HS-5 (cell line): Measurements from ENCODE around the gene NLRP12.
"Not testable (repeated sequence)": the region's sequence is repeated elsewhere in the genome, so short reads cannot be mapped to it uniquely, and the experiment has no call there.

Source experiments
- DNase-seq: peaks from one replicate; pipeline ENCODE4 v3.0.0-alpha.2; 2012; ENCODE audit warnings: low read depth

Gene NLRP12

GRCh38 chr19:53775524-53775923 is 48.6 kb downstream of the NLRP12 start:
- no peak for DNase-seq

DNA sequence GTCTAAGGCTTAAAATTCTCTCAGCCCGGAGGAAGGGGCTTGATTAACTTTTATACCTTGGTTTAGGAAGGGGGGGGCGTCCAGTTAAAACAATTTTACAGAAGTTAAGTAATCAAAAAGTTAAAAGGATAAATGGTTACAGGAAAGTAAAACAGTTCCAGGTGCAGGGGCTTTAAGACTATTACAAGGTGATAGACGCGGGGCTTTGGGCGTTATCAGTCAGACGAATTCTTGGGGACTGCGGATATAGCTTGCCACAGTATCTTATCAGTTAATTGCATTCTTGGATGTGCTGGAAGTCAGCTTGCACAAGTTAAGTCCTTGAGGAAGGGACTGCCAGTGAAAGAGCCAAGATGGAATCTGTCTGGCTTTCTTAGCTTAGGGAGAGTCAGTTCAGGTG is 49.6 kb downstream of the NLRP12 start:
- DNase-seq = not testable (repeated sequence)

DNA sequence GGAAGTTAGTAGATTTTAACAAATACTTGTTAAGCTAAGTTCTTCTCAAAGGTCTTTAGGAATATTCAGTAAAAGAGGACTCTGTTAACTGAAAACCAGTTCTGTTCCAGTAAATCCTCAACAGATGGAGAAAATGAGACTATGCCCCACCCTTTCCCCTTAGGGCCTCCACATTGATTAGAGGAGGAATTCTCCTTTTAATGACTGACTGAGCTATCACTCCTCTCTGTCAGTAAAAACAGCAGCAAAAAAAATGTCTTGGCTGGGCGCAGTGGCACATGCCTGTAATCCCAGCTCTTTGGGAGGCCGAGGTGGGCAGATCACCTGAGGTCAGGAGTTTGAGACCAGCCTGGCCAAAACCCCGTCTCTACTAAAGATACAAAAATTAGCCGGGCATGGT is 50.1 kb downstream of the NLRP12 start:
- no peak for DNase-seq

- DNase-seq = peak; percentile 35
Observed at GRCh38 chr19:53772943-53773342, 51.2 kb downstream of the NLRP12 start.

DNA sequence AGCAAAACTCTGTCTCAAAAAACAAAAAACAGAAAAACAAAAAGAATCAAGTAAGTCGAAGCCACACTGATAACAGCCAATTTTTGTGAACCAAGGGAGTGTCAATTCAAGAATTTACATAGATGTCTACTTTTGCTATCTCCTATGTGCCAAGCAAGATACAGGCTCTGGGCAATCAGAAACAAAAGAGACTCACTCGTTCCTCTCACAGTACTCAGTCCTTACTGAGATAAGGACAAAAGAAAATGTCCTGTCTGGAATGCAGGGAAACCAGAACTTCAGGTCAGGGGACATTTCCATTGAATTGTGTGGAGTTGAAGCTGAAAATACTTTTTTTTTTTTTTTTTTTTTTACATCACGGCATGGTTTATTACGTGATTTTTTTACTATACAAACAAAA is 53.0 kb downstream of the NLRP12 start:
- DNase-seq = no peak

DNA sequence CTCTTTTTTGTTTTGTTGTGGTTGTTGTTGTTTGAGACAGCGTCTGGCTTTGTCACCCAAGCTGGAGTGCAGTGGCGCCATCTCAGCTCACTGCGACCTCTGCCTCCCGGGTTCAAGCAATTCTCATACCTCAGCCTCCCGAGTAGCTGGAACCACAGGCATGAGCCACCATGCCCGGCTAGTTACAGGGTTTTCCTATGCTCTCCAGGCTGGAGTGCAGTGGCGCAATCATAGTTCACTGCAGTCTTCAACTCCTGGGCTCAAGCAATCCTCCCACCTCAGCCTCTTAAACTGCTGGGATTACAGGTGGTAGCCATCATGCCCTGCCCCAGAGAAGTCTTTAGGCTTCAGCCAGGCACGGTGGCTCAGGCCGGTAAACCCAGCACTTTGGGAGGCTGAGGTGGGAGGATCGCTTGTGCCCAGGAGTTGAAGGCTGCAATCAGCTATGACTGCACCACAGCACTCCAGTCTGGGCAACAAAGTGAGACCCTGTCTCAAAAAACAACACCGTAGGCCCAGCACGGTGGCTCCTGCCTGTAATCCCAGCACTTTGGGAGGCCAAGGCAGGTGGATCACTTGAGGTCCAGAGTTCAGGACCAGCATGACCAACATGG is 54.3 kb downstream of the NLRP12 start:
- DNase-seq = not testable (repeated sequence)

DNA sequence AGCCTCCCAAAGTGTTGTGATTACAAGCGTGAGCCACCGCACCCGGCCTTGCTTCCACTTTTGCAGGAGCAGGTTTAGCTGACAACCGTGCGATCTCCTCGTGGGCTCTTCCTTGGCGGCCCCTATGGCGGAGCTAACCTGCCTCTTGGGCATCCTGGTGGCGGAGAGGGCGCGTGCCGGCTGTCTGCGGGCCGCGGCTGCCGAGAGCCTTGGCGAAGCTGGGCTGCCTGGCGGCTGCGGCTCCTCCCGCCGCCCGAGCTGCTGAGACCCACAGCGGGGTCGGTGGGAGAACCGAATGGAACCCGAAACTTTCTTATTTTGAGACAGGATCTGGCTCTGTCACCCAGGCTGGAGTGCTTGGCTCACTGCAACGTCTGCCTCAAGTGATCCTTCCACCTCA is 55.7 kb downstream of the NLRP12 start:
- no peak for DNase-seq

- DNase-seq = not testable (repeated sequence)
Observed at GRCh38 chr19:53758991-53759390, 65.1 kb downstream of the NLRP12 start.
